Motor neuron (in vitro differentiated cells): Measurements from ENCODE around the gene HABP2. TPM values are rescaled to one million over a fixed set of nuclear protein-coding genes. Genes with fewer than 3 reads are reported as not detected.

Experiments
- ATAC-seq, 8 experiments: fragments of 200-7000 bp; cut with Tn5 transposase; replicated peaks in 6 of 8; 2 replicates each; pipeline ENCODE4 v1.8.0; 2021; ENCODE audit warnings: mild to moderate bottlenecking in 8 of 8, moderate library complexity in 8 of 8
- H3K27ac ChIP-seq, 2 donors: fragments of 250-450 bp; sonication (Bioruptor Pico); 2 replicates each; pipeline ENCODE4 v1.9.0; 2021; ENCODE audit warnings: antibody characterized with exemption in 2 of 2, mild to moderate bottlenecking in 2 of 2, moderate library complexity in 1 of 2
- H3K4me1 ChIP-seq, 2 donors: fragments of 250-450 bp; sonication (Bioruptor Pico); replicated peaks in 1 of 2; 2 replicates each; pipeline ENCODE4 v1.6.1; 2021; ENCODE audit warnings: antibody characterized with exemption in 2 of 2, mild to moderate bottlenecking in 2 of 2, moderate library complexity in 1 of 2
- H3K4me3 ChIP-seq, 5 donors: fragments of 250-450 bp; sonication (Bioruptor Pico); 2 replicates each; pipeline ENCODE4 v1.9.0; 2021; ENCODE audit warnings: antibody characterized with exemption in 5 of 5, mild to moderate bottlenecking in 5 of 5, moderate library complexity in 4 of 5
- WGBS, 10 experiments: fragments of 450-650 bp; shearing (Covaris generic); methylation state at CpG; one replicate each; pipeline ENCODE4 v1.0.0; 2022; 5-methylcytosine and 5-hydroxymethylcytosine counted together
- in situ Hi-C, 9 experiments: fragments of 400-800 bp; cut with MboI; loops; one replicate each; pipeline ENCODE4 v1.15.0; 2021; ENCODE audit warnings: low sequenced_read_pairs in 9 of 9, low pct_unique_long_range_greater_than_20kb in 2 of 9; ENCODE audit not compliant: unreplicated experiment in 9 of 9
- total RNA-seq, 8 experiments: library from RNA; unstranded; fragments of 300-600 nt; gene quantifications; 2 replicates each; pipeline versions ENCODE4 v1.2.3 to v1.2.4, GENCODE V29; 2022

Gene HABP2
- total RNA-seq, 8 experiments from 2014 or later, result 0.05 to 0.28 (median 0.17) TPM; not detected in 2

DNA sequence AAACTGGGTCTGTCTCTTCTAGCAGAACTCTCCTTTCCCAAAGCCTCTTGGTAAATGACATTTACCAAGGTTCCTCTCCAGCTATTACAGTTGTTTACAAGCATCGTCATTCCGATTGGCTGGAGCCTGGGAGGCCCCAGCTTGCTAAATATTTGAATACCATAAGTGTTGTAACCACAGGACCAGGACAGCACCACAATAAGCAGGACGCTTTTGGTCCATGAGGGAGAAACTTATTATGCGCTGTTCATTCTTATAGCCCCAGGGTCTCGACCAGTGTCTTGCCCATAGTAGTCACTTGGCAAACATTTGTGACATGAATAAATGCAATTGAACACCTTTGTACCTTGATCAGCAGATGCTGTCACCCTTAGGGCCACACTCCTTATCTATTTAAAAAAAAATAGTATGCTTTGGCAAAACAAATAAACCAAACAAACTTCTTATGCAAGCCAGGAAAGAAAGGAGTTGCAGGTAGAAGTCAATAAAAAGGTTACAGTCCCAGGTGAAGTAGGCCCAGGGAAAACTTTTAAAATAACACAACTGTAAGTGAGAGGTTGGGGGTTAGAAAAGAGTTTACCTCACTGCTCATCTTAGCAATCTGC, 78.2 kb downstream of the HABP2 start:
- 40 to 100% (median 92%) methylated on average over 2 to 5 of the region's 5 CpGs; no CpG with 5 or more reads in 2 of the 10 experiments for WGBS, 10 experiments
- no peak for ATAC-seq
- in situ Hi-C loops, result no loop called here
- H3K27ac ChIP-seq, result no peak overlapping the region
- H3K4me3 ChIP-seq, result no peak overlapping the region
- peaks cover 7% of the 10 kb centered on the region in 2 donors for H3K4me1 ChIP-seq

GRCh38 chr10:113631684-113632367, 79.0 kb downstream of the HABP2 start:
- 7 to 81% (median 55%) methylated on average over 1 to 6 of the region's 6 CpGs for WGBS, 10 experiments
- no peak overlapping the region for H3K27ac ChIP-seq
- H3K4me1 ChIP-seq, result peaks cover 7% of the 10 kb centered on the region in 2 donors
- in situ Hi-C loops, result no loop called here
- ATAC-seq, result peak in 1 of 8 experiments; percentile 64
- H3K4me3 ChIP-seq, result no peak overlapping the region

Other genes with a start within 250 kb of the HABP2 start
- gene NRAP, start 111.0 kb downstream of the HABP2 start, total RNA-seq, result 1 to 10 TPM in 3 of 8 experiments, under 1 TPM in 3, not detected in 2; 0.15 to 5.3 (median 1.3) TPM
- 10 to 100 TPM in 4 of 8 experiments, 1 to 10 TPM in 4; 3.5 to 22.4 (median 12.7) TPM for gene CASP7, start 126.9 kb downstream of the HABP2 start, total RNA-seq
- gene PLEKHS1, start 198.6 kb downstream of the HABP2 start, total RNA-seq, result under 1 TPM in 6 of 8 experiments, not detected in 2; 0.14 to 0.47 (median 0.25) TPM